Mesodermal cell (in vitro differentiated cells): ENCODE measurements around the gene CNIH3.

Experiments used
- H3K27ac ChIP-seq: 2 replicates; pipeline ENCODE4 v1.7.0; 2013; ENCODE audit warnings: mild to moderate bottlenecking, low read depth, low read length, moderate library complexity; ENCODE audit not compliant: severe bottlenecking
- H3K36me3 ChIP-seq: 2 replicates; pipeline ENCODE4 v1.7.1; 2013; ENCODE audit warnings: mild to moderate bottlenecking, low read length, moderate library complexity; ENCODE audit not compliant: control insufficient read depth, insufficient read depth
- H3K4me1 ChIP-seq: one replicate; pipeline ENCODE4 v1.7.1; 2013; ENCODE audit warnings: mild to moderate bottlenecking, low read length; ENCODE audit not compliant: insufficient read depth, control insufficient read depth, poor library complexity, severe bottlenecking
- H3K4me3 ChIP-seq: 2 replicates; pipeline ENCODE4 v1.7.0; 2013; ENCODE audit warnings: low read length, control low read depth, mild to moderate bottlenecking; ENCODE audit not compliant: insufficient read depth, poor library complexity, severe bottlenecking; ENCODE audit errors: extremely low read depth
- H3K9me3 ChIP-seq: 2 replicates; pipeline ENCODE4 v1.7.1; 2013; ENCODE audit warnings: mild to moderate bottlenecking, low read length, moderate library complexity; ENCODE audit not compliant: control insufficient read depth
- WGBS, 2 experiments: methylation state at CpG; one replicate each; pipeline ENCODE4 v1.1.5; 2013; ENCODE audit warnings: missing lambda C conversion rate in 2 of 2; ENCODE audit not compliant: insufficient coverage in 2 of 2; 5-methylcytosine and 5-hydroxymethylcytosine counted together

The CNIH3 gene

DNA sequence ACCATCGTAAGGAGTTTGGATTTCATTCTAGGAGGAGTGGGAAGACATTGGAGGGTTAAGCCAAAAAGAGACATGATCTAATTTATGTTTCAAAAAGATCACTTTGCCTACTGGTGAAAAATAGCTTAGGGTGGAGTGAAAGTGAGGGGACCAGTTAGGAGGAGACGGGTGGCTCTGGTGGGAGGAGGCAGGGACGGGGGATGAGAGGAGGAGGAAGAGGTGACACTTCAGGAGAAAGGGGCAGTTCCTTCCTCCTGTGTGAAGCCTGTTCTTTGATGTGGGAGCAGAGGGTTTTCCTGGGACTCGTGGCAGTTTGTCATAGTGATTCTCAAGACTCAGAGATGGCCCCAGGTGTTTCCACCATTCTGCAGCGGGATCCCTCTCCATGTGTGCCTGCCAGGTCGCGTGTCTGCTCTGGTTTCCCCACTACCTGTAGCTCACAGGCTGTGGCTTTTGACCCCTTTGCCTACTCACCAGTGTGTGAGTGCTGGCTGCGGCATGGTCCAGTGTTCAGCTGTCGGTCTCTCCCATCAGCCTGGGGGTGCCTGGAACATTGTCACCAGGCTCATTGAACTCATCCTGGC is 102.4 kb downstream of the CNIH3 start:
- WGBS, 2 experiments, result 84 to 86% methylated on average over 7 of the region's 9 CpGs
- no peak overlapping the region for H3K27ac ChIP-seq

DNA sequence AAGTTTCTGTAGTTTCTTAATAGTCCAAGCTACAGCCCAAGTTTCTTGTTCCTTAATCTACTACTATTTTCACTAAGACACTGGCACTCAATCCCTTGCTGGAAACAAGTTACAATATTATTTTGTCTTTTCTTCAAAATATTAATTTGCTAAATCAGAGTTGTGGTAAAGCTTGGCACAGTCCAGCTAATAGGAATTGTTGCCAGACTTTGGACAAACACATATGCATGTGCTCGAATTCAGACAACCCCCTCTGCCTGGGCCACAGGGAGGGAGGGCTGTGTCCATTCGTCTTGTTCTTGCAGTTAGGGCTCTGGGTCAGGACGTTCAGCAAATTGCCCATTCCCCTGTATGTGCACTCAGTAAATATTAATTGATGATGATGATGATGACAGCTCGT is 103.6 kb downstream of the CNIH3 start:
- Histone ChIP-seq H3K27ac (no peak overlapping the region), H3K4me3 (no peak overlapping the region), H3K9me3 (no peaks in the 10 kb centered on the region), H3K36me3 (peaks cover 3% of the 10 kb centered on the region), H3K4me1 (no peaks in the 10 kb centered on the region)
- WGBS, 2 experiments, result 90% methylated on average over 2 of the region's 4 CpGs; no CpG with 5 or more reads in 1 of the 2 experiments

More for the DNA sequence above, 102.4 kb downstream of the CNIH3 start:
- H3K9me3 ChIP-seq, result no peaks in the 10 kb centered on the region
- peaks cover 3% of the 10 kb centered on the region for H3K36me3 ChIP-seq
- no peaks in the 10 kb centered on the region for H3K4me1 ChIP-seq
- H3K4me3 ChIP-seq, result no peak overlapping the region

DNA sequence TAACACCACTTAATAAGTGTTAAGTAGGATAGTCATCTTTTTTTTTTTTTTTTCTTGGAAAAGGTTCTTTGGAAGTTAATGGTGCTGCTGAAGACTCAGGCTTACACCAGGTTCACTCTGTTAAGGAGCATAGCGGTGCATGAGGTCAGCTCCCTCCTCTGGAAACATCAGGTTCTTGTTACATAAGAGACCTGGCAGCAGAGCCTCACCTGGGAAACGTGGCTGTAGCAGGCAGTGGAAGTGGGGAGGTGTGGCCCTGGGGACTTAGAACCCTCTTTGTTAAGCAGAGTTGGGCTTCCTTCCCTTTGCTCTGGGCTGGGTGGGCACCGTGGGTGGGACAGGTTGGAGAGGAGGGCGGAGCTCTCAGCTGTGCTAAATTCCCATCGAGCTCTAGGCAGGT is 104.1 kb downstream of the CNIH3 start:
- no peaks in the 10 kb centered on the region for H3K9me3 ChIP-seq
- no peaks in the 10 kb centered on the region for H3K4me1 ChIP-seq
- no peak overlapping the region for H3K27ac ChIP-seq
- peaks cover 3% of the 10 kb centered on the region for H3K36me3 ChIP-seq
- 62 to 72% methylated on average over 3 to 4 of the region's 5 CpGs for WGBS, 2 experiments
- no peak overlapping the region for H3K4me3 ChIP-seq

DNA sequence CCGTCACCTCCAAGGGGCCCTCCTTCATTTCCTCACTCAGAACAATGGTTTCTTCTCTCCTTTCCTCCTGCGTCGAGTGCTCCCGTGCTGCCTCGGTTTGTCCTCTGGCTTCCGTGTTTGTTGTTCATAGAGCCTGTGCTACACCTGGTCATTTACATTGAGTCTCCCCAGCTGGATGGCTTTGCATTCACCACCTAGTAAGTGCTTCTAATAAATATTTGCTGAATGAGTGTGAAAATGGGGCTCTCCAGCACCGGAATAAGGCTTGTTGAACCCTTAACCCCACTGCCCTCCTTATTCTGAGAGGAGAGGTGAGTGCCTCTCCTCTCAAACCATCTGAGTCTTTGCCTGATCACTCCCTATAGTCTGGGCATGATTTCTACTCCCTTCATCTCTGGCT is 104.9 kb downstream of the CNIH3 start:
- Histone ChIP-seq H3K4me1 (no peaks in the 10 kb centered on the region), H3K9me3 (no peaks in the 10 kb centered on the region), H3K4me3 (no peak overlapping the region), H3K27ac (no peak overlapping the region), H3K36me3 (peaks cover 3% of the 10 kb centered on the region)
- WGBS, 2 experiments, result 85 to 98% methylated on average over 6 of the region's 7 CpGs

DNA sequence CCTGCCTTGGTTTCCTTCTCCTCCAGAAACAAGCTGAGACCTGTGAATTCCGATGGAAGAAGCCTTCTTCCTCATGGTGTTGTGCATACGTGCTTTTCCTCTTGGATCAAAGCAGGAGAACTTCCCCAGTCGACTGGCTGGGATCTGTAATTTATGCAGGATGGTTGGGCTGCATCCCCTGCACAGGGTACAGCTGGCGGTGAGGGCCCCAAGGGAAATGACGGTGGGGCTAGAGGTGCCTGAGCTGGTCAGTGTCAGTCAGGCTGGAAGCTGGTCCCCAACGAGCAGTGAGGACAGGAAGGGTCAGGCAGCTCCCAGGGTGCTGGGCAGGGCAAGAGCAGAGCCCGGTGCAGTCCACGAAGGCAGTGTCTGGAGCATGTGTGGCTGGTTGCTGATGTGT is 106.7 kb downstream of the CNIH3 start:
- Histone ChIP-seq H3K36me3 (no peaks in the 10 kb centered on the region), H3K4me1 (peaks cover 15% of the 10 kb centered on the region), H3K9me3 (no peaks in the 10 kb centered on the region), H3K27ac (no peak overlapping the region), H3K4me3 (no peak overlapping the region)
- 72 to 82% methylated on average over 6 of the region's 8 CpGs for WGBS, 2 experiments

DNA sequence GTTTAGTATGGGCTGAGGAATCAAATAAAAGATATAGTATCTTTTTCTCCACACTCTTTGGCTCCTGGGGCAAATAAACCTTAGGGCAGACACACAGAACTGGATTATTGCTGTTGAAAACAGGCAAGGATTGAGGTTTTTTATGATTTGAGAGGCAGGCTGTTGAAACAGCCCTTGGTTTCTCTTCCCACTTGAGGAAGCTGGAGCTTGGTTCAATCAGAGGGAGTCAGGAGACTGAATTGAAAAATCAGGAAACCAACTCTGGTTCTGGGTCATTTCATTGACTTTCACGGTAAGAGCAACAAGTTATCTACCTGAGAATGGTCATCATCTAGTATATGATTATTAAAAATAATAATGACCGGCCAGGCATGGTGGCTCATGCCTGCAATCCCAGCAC is 108.4 kb downstream of the CNIH3 start:
- no CpG with 5 or more reads among the region's 2 CpGs for WGBS, 2 experiments
- Histone ChIP-seq H3K4me1 (peaks cover 15% of the 10 kb centered on the region), H3K4me3 (no peak overlapping the region), H3K36me3 (no peaks in the 10 kb centered on the region), H3K27ac (no peak overlapping the region), H3K9me3 (no peaks in the 10 kb centered on the region)

DNA sequence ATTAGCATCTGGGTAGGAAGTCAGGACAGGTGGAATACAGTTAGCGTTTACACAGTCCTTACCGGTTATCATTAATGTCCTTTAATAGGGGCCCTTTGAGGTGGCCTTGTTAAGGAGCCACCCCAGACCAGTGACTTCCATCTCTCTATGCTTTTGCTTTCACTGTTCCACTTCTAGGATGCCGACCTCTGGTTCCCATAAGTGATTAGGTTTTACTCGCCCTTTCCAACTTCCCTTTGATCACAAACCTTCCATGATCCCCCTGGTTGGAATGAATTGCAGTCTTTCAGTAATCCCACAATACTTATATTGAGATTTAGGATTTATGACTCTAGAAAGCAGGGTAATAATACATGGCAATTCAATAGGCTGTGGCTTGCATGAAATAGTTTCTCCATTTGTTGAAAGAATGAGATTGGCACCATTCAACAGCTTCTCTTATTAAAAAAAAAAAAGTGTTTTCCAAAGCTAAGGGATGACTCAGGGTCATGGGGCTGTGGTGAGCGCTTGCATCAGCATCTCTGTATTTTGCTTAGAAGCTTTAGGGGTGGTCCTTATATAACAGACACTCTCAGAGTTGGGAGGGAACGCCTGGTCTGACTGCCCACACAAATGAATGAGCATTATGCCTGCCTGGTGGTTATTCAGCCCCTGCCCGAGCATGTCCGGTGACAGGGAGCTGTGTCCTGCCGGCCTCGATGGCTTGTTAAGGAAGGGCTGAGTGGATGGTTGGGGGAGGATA is 110.5 kb downstream of the CNIH3 start:
- 93 to 97% methylated on average over 3 to 5 of the region's 10 CpGs for WGBS, 2 experiments
- Histone ChIP-seq H3K27ac (peak overlapping the region; percentile 84), H3K4me1 (peaks cover 15% of the 10 kb centered on the region), H3K4me3 (no peak overlapping the region), H3K36me3 (no peaks in the 10 kb centered on the region), H3K9me3 (no peaks in the 10 kb centered on the region)

DNA sequence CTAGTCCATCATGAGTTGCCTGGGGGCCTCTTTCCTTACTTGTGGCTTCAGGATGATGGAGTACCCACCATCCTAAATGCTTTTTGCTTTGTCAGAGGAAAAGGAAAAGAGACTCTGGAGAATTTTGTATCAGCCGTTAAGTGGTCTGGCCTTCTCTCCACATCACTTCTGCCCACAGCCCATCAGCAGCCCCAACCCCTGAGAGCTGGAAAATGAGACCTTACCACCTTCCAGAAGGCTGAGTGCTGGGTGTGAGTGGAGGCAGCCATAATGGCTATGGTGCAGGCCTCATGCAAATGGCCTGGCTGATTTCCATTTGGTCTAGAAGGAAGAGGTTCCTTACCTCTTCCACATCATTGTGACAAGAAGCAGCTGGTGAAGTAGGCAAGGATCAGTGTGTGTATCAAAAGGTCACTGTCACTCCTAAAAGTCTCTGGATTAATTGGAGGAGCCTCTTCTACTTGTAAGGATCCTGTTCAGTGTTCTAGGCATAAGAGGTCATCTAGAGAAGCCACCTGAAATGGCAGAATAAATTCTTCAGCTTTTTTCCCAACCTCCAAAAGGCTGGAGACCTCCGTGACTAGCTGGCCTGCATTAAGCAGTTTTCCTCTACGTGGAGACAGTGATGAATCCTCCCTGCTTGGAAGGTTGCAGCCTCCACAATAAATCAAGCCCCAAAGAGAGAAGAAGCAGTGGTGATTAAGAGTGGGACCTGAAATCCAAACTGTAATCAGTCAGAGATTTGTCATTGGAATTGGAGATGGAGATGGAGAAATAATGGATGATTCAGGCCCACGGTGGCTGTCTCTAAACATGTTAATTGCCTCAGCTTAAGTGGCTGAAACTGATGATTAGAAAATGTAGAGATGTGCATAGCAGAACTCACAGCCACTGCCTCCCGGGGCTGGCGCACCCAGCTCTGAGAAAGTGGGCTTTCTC is 111.5 kb downstream of the CNIH3 start:
- Histone ChIP-seq H3K4me1 (peaks cover 23% of the 10 kb centered on the region), H3K4me3 (no peak overlapping the region), H3K36me3 (no peaks in the 10 kb centered on the region), H3K27ac (peak overlapping the region; percentile 84), H3K9me3 (no peaks in the 10 kb centered on the region)
- WGBS, 2 experiments, result 85 to 90% methylated on average over 3 to 4 of the region's 6 CpGs

DNA sequence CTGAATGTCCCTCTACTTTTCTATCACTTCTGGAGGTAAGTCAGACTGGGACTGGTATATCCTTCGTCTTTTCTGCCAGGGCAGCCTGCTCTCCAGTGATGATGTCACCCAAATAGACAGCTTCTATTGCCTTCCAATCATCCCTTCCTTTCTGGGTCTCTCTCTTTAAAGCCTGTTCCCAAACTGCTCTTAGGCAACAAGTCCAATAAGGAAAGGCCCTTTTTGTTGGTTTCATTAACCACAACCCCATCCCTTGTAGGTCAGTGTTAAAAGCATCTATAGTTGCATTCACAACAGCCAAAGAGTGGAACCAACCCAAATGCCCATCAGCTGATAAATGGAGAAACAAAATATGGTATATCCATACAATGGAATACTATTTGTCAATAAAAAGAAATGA is 114.4 kb downstream of the CNIH3 start:
- Histone ChIP-seq H3K9me3 (no peaks in the 10 kb centered on the region), H3K4me3 (no peak overlapping the region), H3K4me1 (peaks cover 34% of the 10 kb centered on the region), H3K27ac (no peak overlapping the region), H3K36me3 (no peaks in the 10 kb centered on the region)
- 100% methylated on average over 1 of the region's 1 CpG for WGBS, 2 experiments

DNA sequence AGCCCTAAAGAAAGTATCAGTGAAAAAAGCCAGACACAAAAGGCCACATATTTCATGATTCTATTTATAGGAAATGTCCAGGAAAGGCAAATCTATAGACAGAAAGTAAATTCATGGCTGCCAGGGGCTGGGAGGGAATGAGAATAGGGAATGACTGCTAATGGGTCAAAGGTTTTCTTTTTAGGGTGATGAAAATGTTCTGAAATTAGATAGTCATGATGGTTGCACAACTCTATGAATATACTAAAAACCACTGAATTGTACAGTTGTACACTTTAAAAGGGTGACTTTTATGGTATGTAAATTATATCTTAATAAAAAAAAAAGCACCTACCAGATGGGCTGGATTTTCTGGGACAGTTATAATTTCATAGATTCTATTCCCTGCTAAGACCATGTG is 114.8 kb downstream of the CNIH3 start:
- Histone ChIP-seq H3K36me3 (no peaks in the 10 kb centered on the region), H3K4me1 (peaks cover 34% of the 10 kb centered on the region), H3K27ac (no peak overlapping the region), H3K9me3 (no peaks in the 10 kb centered on the region), H3K4me3 (no peak overlapping the region)
